DOHH2 (cell line): ENCODE measurements around the gene PRKCE.

Source experiments
- H3F3A ChIP-seq: fragments of 200-600 bp; sonication (generic), shearing (Covaris generic); 2 replicates; pipeline ENCODE4 v1.6.0; 2016; ENCODE audit warnings: antibody characterized with exemption, mild to moderate bottlenecking; ENCODE audit not compliant: control insufficient read depth, insufficient read depth
- H3K27ac ChIP-seq: fragments of 200-600 bp; sonication (generic); 2 replicates; pipeline ENCODE4 v1.5.1; 2014; ENCODE audit warnings: low read depth, mild to moderate bottlenecking, low read length, moderate library complexity
- H3K27me3 ChIP-seq: fragments of 200-600 bp; sonication (generic); 2 replicates; pipeline ENCODE4 v1.6.1; 2014; ENCODE audit warnings: mild to moderate bottlenecking, low read length, mixed read lengths; ENCODE audit not compliant: control insufficient read depth
- H3K36me3 ChIP-seq: fragments of 200-600 bp; sonication (generic); 2 replicates; pipeline ENCODE4 v1.6.1; 2014; ENCODE audit warnings: mild to moderate bottlenecking, low read length, moderate library complexity, mixed read lengths; ENCODE audit not compliant: control insufficient read depth
- H3K4me1 ChIP-seq: fragments of 200-600 bp; sonication (generic); 2 replicates; pipeline ENCODE4 v1.6.1; 2014; ENCODE audit warnings: mild to moderate bottlenecking, low read length, mixed read lengths; ENCODE audit not compliant: control insufficient read depth
- H3K4me2 ChIP-seq: fragments of 200-600 bp; sonication (generic); 2 replicates; pipeline ENCODE4 v1.6.0; 2014; ENCODE audit warnings: mild to moderate bottlenecking, low read length, moderate library complexity
- H3K4me3 ChIP-seq: fragments of 200-600 bp; sonication (generic); 2 replicates; pipeline ENCODE4 v1.5.1; 2014; ENCODE audit warnings: mild to moderate bottlenecking, low read length, mixed read lengths
- H3K79me2 ChIP-seq: fragments of 200-600 bp; sonication (generic); 2 replicates; pipeline ENCODE4 v1.6.1; 2014; ENCODE audit warnings: mild to moderate bottlenecking, low read length, mixed read lengths; ENCODE audit not compliant: control insufficient read depth
- H3K9me2 ChIP-seq: fragments of 200-600 bp; sonication (generic); replicated peaks from 2 replicates; pipeline ENCODE4 v1.6.1; 2014; ENCODE audit warnings: mild to moderate bottlenecking, low read length, mixed read lengths; ENCODE audit not compliant: control insufficient read depth
- H3K9me3 ChIP-seq: fragments of 200-600 bp; sonication (generic); 2 replicates; pipeline ENCODE4 v1.6.1; 2014; ENCODE audit warnings: antibody characterized with exemption, low read length, mixed read lengths; ENCODE audit not compliant: control insufficient read depth, insufficient read depth
- H4K20me1 ChIP-seq: fragments of 200-600 bp; sonication (generic); 2 replicates; pipeline ENCODE4 v1.6.0; 2014; ENCODE audit warnings: low read depth, mild to moderate bottlenecking, antibody characterized with exemption, low read length, moderate library complexity; ENCODE audit not compliant: control insufficient read depth, insufficient read depth
- EZH2phosphoT487 ChIP-seq: fragments of 200-600 bp; sonication (generic); IDR thresholded peaks from 2 replicates; pipeline ENCODE4 v1.6.1; 2017; ENCODE audit warnings: borderline replicate concordance, mild to moderate bottlenecking, antibody characterized with exemption, low read length, moderate library complexity, mixed read lengths
- TF ChIP-seq, protein P1 (sequence below): fragments of 200-600 bp; sonication (generic); IDR thresholded peaks from one replicate; pipeline ENCODE4 v1.5.1; 2014; ENCODE audit warnings: antibody characterized with exemption, mild to moderate bottlenecking, low read depth, low read length; ENCODE audit not compliant: poor library complexity, severe bottlenecking

PRKCE gene

DNA sequence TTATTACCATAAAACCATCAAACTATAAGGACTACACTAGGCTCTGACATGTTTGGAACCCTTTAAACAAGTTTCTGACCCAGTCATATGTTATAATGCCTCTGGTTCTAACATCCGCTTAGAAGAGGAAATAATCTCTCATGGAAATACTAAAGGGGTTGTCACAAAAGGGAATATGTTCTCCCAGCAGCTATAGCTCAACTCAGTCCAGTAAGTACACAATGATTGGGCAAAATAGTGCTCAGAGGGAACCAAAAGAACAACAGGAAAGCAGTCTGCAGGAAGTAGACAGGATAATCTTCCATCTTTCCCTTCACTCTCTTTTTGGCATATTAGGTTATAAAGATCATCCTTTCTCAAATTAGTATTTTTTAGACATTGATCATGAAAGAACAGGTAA lies 44.7 kb upstream of the PRKCE start:
- no peaks in the 10 kb centered on the region for H4K20me1 ChIP-seq
- no peak overlapping the region for H3K4me3 ChIP-seq
- peaks cover 5% of the 10 kb centered on the region for H3K36me3 ChIP-seq
- TF ChIP-seq, protein P1, sequence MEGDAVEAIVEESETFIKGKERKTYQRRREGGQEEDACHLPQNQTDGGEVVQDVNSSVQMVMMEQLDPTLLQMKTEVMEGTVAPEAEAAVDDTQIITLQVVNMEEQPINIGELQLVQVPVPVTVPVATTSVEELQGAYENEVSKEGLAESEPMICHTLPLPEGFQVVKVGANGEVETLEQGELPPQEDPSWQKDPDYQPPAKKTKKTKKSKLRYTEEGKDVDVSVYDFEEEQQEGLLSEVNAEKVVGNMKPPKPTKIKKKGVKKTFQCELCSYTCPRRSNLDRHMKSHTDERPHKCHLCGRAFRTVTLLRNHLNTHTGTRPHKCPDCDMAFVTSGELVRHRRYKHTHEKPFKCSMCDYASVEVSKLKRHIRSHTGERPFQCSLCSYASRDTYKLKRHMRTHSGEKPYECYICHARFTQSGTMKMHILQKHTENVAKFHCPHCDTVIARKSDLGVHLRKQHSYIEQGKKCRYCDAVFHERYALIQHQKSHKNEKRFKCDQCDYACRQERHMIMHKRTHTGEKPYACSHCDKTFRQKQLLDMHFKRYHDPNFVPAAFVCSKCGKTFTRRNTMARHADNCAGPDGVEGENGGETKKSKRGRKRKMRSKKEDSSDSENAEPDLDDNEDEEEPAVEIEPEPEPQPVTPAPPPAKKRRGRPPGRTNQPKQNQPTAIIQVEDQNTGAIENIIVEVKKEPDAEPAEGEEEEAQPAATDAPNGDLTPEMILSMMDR: no peak
- TF ChIP-seq EZH2phosphoT487: no peak
- peaks cover 6% of the 10 kb centered on the region for H3F3A ChIP-seq
- H3K27me3 ChIP-seq: no peaks in the 10 kb centered on the region
- H3K27ac ChIP-seq: no peak overlapping the region
- H3K4me2 ChIP-seq: no peak overlapping the region
- no peaks in the 10 kb centered on the region for H3K9me2 ChIP-seq
- no peaks in the 10 kb centered on the region for H3K9me3 ChIP-seq
- H3K4me1 ChIP-seq: peaks cover 17% of the 10 kb centered on the region
- H3K79me2 ChIP-seq: peaks cover 32% of the 10 kb centered on the region

DNA sequence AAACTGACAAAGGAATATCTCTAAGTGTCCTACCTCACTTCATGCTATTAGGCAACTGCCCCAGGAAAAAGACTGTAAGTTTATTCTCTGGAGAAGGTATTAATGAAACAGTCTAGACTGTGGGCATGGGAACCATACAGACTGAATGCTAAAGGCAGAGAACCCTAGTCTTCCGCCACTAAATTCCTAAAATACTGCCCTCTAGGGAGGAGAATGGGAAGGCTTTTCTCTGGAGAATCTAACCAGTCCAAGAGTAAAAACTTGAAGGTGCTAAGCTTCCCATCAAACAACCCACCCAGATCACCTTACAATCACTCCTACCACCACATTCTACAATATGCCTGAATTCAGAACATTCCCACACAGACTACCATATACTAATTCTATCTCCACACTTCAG lies 43.8 kb upstream of the PRKCE start:
- 0 out of 2 replicates have a peak, but pooled peaks cover 3% of the 10 kb centered on the region for H3K36me3 ChIP-seq
- peaks cover 32% of the 10 kb centered on the region for H3K79me2 ChIP-seq
- no peak overlapping the region for H3K4me3 ChIP-seq
- no peaks in the 10 kb centered on the region for H3K9me2 ChIP-seq
- H3K4me1 ChIP-seq: peaks cover 24% of the 10 kb centered on the region
- H4K20me1 ChIP-seq: no peaks in the 10 kb centered on the region
- TF ChIP-seq, protein P1: peak; percentile 44
- TF ChIP-seq EZH2phosphoT487: no peak
- H3K27me3 ChIP-seq: no peaks in the 10 kb centered on the region
- no peak overlapping the region for H3K4me2 ChIP-seq
- no peak overlapping the region for H3K27ac ChIP-seq
- H3F3A ChIP-seq: peaks cover 7% of the 10 kb centered on the region
- no peaks in the 10 kb centered on the region for H3K9me3 ChIP-seq

DNA sequence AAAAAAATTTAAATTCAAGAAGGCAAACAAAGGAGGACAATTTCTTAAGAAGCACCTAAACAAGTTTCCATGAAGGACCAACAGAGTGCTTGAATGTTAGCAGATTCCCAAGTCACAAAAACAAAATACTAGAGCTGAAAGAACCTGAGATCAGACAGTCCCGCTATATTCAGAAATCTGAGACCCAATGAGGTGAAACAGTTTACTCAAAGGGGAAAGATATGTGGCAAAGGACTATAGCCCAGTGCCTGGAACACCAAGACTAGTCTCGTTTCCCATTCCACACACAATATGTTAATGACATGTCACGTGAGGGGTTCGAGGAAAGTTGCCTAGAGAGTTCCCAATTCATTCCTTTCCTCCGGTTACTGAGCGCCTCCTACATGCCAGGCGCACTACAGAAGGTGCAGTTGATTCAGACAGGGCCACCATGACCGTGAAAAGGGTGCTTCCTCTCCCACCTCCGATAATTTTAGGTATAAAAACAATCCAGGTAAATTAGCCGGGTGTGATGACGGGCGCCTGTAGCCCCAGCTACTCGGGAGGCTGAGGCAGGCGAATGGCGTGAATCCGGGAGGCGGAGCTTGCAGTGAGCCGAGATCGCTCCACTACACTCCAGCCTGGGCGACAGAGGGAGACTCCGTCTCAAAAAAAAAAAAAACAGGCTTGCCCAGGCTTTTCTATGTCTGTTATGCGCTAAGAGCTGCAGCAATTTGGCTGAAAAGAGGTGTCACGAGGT lies 41.0 kb upstream of the PRKCE start:
- Histone ChIP-seq H3K36me3 (no peaks in the 10 kb centered on the region), H3K4me3 (peak overlapping the region; percentile 94), H3K79me2 (peaks cover 32% of the 10 kb centered on the region), H3F3A (peaks cover 7% of the 10 kb centered on the region), H3K4me1 (peaks cover 24% of the 10 kb centered on the region), H3K27me3 (no peaks in the 10 kb centered on the region), H3K9me2 (no peaks in the 10 kb centered on the region), H4K20me1 (no peaks in the 10 kb centered on the region), H3K27ac (peak overlapping the region; percentile 67), H3K9me3 (no peaks in the 10 kb centered on the region), H3K4me2 (peak overlapping the region; percentile 94)
- TF ChIP-seq, protein P1: peak; percentile 43
- no peak for TF ChIP-seq EZH2phosphoT487
